RWPE1 (cell line): ENCODE data around the gene GPR87.

Source experiments
- CTCF ChIA-PET: fragments of 350-600 bp; sonication (Branson Sonifier 250); formaldehyde crosslinking; extraction: SDS; loops from one replicate; lab custom pipeline; 2021; lab: Yijun Ruan, JAX
- POLR2A ChIA-PET: fragments of 400-600 bp; formaldehyde crosslinking; extraction: SDS; loops from one replicate; lab custom pipeline; 2020; ENCODE audit warnings: antibody characterized with exemption; ENCODE audit not compliant: low non-redundant PET; lab: Yijun Ruan, JAX
- DNase-seq: peaks from one replicate; pipeline ENCODE4 v3.0.0; 2012; ENCODE audit warnings: low spot score
- H3K27ac ChIP-seq: fragments of 450-650 bp; 2 replicates; pipeline ENCODE4 v1.5.1; 2017
- CTCF ChIP-seq: fragments of 450-650 bp; conservative IDR thresholded peaks from 2 replicates; pipeline ENCODE4 v1.5.1; 2017; ENCODE audit warnings: low read depth, mild to moderate bottlenecking

GPR87 gene

GRCh38 chr3:151248772-151249337 is 67.8 kb downstream of the GPR87 start:
- no peak overlapping the region for H3K27ac ChIP-seq
- TF ChIP-seq CTCF = no peak
- CTCF ChIA-PET = no interaction called here
- DNase-seq = no peak
- POLR2A ChIA-PET = no interaction called here
